H1 (cell line): ENCODE measurements around the gene SMIM23.

Experiments used
- EZH2 ChIP-seq: fragments of 200-600 bp; sonication (generic); IDR thresholded peaks from 2 replicates; pipeline ENCODE4 v1.7.1; 2012; ENCODE audit warnings: low read depth, mild to moderate bottlenecking, moderate library complexity, low read length, inconsistent platforms; ENCODE audit not compliant: severe bottlenecking
- GABPA ChIP-seq: IDR thresholded peaks from 2 replicates; pipeline ENCODE4 v1.6.1; 2011; ENCODE audit warnings: mild to moderate bottlenecking, low read length, moderate library complexity, borderline replicate concordance; ENCODE audit not compliant: insufficient read depth
- KDM5A ChIP-seq: fragments of 200-600 bp; IDR thresholded peaks from 2 replicates; pipeline ENCODE4 v1.7.1; 2012; ENCODE audit warnings: mild to moderate bottlenecking, low read length, inconsistent platforms, mixed read lengths
- POLR2A ChIP-seq, 2 experiments: IDR thresholded peaks; 1 replicate in 1 of 2; 2 replicates in 1 of 2; pipeline ENCODE4 v1.6.1; 2011; ENCODE audit warnings: low read depth in 2 of 2, low read length in 2 of 2, mild to moderate bottlenecking in 2 of 2; ENCODE audit errors: control extremely low read depth in 1 of 2
- TF ChIP-seq, protein P1 (sequence below), 3 experiments: IDR thresholded peaks; 1 replicate in 2 of 3; 2 replicates in 1 of 3; pipeline versions ENCODE4 v1.5.1 to v1.6.1; 2011; ENCODE audit warnings: low read length in 3 of 3, mild to moderate bottlenecking in 3 of 3, inconsistent platforms in 2 of 3, low read depth in 1 of 3, moderate library complexity in 1 of 3; ENCODE audit not compliant: insufficient read depth in 1 of 3; ENCODE audit errors: control extremely low read depth in 1 of 3
- TF ChIP-seq, protein P2 (sequence below): IDR thresholded peaks from 2 replicates; pipeline ENCODE4 v1.6.1; 2012; ENCODE audit warnings: low read length, inconsistent platforms

DNA sequence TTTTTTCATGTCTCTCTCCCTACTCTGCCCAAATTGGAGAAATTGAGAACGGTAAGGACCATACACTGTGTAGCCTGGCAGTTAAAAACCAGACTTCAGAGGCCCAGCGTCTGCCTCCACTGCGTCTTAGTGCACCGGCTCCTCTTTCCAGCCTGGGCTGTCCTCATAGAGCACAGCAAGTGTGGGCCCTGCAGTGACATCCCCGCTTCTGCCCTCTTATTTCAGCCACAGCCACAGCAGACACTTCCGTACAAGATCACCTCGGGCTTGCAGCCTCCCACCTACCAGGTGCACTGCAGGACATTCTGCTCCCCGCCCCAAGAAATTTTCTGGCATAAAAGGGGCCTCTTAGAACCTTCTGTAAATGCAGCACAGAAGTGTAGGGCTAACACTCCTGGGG lies 21.4 kb upstream of the SMIM23 start:
- TF ChIP-seq GABPA (no peak), KDM5A (no peak), EZH2 (no peak), POLR2A (IDR thresholded peaks at IDR 0.05; ENCODE audit: control extremely low read depth in 1 of 2, low read depth in 2 of 2, low read length in 2 of 2) (no peak)
- TF ChIP-seq, protein P1, sequence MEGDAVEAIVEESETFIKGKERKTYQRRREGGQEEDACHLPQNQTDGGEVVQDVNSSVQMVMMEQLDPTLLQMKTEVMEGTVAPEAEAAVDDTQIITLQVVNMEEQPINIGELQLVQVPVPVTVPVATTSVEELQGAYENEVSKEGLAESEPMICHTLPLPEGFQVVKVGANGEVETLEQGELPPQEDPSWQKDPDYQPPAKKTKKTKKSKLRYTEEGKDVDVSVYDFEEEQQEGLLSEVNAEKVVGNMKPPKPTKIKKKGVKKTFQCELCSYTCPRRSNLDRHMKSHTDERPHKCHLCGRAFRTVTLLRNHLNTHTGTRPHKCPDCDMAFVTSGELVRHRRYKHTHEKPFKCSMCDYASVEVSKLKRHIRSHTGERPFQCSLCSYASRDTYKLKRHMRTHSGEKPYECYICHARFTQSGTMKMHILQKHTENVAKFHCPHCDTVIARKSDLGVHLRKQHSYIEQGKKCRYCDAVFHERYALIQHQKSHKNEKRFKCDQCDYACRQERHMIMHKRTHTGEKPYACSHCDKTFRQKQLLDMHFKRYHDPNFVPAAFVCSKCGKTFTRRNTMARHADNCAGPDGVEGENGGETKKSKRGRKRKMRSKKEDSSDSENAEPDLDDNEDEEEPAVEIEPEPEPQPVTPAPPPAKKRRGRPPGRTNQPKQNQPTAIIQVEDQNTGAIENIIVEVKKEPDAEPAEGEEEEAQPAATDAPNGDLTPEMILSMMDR (IDR thresholded peaks at IDR 0.05; ENCODE audit: control extremely low read depth in 1 of 3, insufficient read depth in 1 of 3, low read depth in 1 of 3, low read length in 3 of 3), result no peak
- TF ChIP-seq, protein P2, sequence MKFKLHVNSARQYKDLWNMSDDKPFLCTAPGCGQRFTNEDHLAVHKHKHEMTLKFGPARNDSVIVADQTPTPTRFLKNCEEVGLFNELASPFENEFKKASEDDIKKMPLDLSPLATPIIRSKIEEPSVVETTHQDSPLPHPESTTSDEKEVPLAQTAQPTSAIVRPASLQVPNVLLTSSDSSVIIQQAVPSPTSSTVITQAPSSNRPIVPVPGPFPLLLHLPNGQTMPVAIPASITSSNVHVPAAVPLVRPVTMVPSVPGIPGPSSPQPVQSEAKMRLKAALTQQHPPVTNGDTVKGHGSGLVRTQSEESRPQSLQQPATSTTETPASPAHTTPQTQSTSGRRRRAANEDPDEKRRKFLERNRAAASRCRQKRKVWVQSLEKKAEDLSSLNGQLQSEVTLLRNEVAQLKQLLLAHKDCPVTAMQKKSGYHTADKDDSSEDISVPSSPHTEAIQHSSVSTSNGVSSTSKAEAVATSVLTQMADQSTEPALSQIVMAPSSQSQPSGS, result no peak
